Measurements from ENCODE around the gene KDM4C. TPM values are rescaled to one million over a fixed set of nuclear protein-coding genes. Genes with fewer than 3 reads are reported as not detected.

The KDM4C gene
- total RNA-seq, 4 donors from 2014 or later, result 52.1 to 83.6 (median 65.5) TPM

- H3K4me3 ChIP-seq (replicated peaks in 1 of 3), result no peak overlapping the region
- H3K27ac ChIP-seq, result no peak overlapping the region
- intact Hi-C loops (cut with DNase I), result no loop called here
- H3K9me3 ChIP-seq, result no peaks in the 10 kb centered on the region
- H3K4me1 ChIP-seq, result no peaks in the 10 kb centered on the region
- no peak for DNase-seq
- TF ChIP-seq POLR2A (IDR thresholded peaks at IDR 0.05), result no peak
- TF ChIP-seq CTCF (IDR thresholded peaks at IDR 0.05), result no peak
- peaks cover 4 to 5% of the 10 kb centered on the region in 2 donors for H3K36me3 ChIP-seq
- H3K27me3 ChIP-seq, result no peaks in the 10 kb centered on the region
- WGBS, 2 donors, result 83 to 84% methylated on average over 3 of the region's 3 CpGs
Observed at GRCh38 chr9:6894135-6894534, 136.4 kb downstream of the KDM4C start.

- H3K9me3 ChIP-seq, result no peaks in the 10 kb centered on the region
- intact Hi-C loops (cut with DNase I), result no loop called here
- DNase-seq, result no peak
- WGBS, 2 donors, result 100% methylated on average over 1 of the region's 1 CpG
- H3K27ac ChIP-seq, result no peak overlapping the region
- peaks cover 4 to 5% of the 10 kb centered on the region in 2 donors for H3K36me3 ChIP-seq
- no peaks in the 10 kb centered on the region for H3K27me3 ChIP-seq
- no peaks in the 10 kb centered on the region for H3K4me1 ChIP-seq
- no peak overlapping the region for H3K4me3 ChIP-seq (replicated peaks in 1 of 3)
- TF ChIP-seq POLR2A (IDR thresholded peaks at IDR 0.05) (no peak), CTCF (IDR thresholded peaks at IDR 0.05) (no peak)
Observed at GRCh38 chr9:6895754-6896153, 138.0 kb downstream of the KDM4C start.

- Histone ChIP-seq H3K36me3 (peaks cover 4 to 5% of the 10 kb centered on the region in 2 donors), H3K4me3 (replicated peaks in 1 of 3) (no peak overlapping the region), H3K27me3 (no peaks in the 10 kb centered on the region), H3K27ac (no peak overlapping the region), H3K4me1 (no peaks in the 10 kb centered on the region), H3K9me3 (no peaks in the 10 kb centered on the region)
- DNase-seq, result no peak
- 96 to 98% methylated on average over 2 of the region's 2 CpGs for WGBS, 2 donors
- intact Hi-C loops (cut with DNase I), result no loop called here
- no peak for TF ChIP-seq POLR2A (IDR thresholded peaks at IDR 0.05)
- TF ChIP-seq CTCF (IDR thresholded peaks at IDR 0.05), result no peak
Observed at GRCh38 chr9:6896562-6896961, 138.8 kb downstream of the KDM4C start.

- H3K27me3 ChIP-seq, result no peaks in the 10 kb centered on the region
- 86 to 92% methylated on average over 1 of the region's 1 CpG for WGBS, 2 donors
- H3K27ac ChIP-seq, result no peak overlapping the region
- no peak overlapping the region for H3K4me3 ChIP-seq (replicated peaks in 1 of 3)
- H3K9me3 ChIP-seq, result no peaks in the 10 kb centered on the region
- no peak for TF ChIP-seq CTCF (IDR thresholded peaks at IDR 0.05)
- no peak for TF ChIP-seq POLR2A (IDR thresholded peaks at IDR 0.05)
- peaks cover 4 to 5% of the 10 kb centered on the region in 2 donors for H3K36me3 ChIP-seq
- no peaks in the 10 kb centered on the region for H3K4me1 ChIP-seq
- no peak for DNase-seq
- intact Hi-C loops (cut with DNase I), result no loop called here
Observed at GRCh38 chr9:6897207-6897822, 139.5 kb downstream of the KDM4C start.

- Histone ChIP-seq H3K4me3 (replicated peaks in 1 of 3) (no peak overlapping the region), H3K27me3 (no peaks in the 10 kb centered on the region), H3K9me3 (no peaks in the 10 kb centered on the region), H3K36me3 (peaks cover 4 to 5% of the 10 kb centered on the region in 2 donors), H3K4me1 (no peaks in the 10 kb centered on the region), H3K27ac (no peak overlapping the region)
- WGBS, 2 donors, result 54 to 73% methylated on average over 7 of the region's 7 CpGs
- intact Hi-C loops (cut with DNase I), result no loop called here
- TF ChIP-seq CTCF (IDR thresholded peaks at IDR 0.05) (no peak), POLR2A (IDR thresholded peaks at IDR 0.05) (no peak)
- no peak for DNase-seq
Observed at GRCh38 chr9:6897898-6898302, 140.1 kb downstream of the KDM4C start.

Measured in thyroid gland (tissue), 4 donors.